ENCODE data around the gene GOLGA8M.
"Not testable (repeated sequence)": the region's sequence is repeated elsewhere in the genome, so short reads cannot be mapped to it uniquely, and the experiment has no call there.

The GOLGA8M gene

DNA sequence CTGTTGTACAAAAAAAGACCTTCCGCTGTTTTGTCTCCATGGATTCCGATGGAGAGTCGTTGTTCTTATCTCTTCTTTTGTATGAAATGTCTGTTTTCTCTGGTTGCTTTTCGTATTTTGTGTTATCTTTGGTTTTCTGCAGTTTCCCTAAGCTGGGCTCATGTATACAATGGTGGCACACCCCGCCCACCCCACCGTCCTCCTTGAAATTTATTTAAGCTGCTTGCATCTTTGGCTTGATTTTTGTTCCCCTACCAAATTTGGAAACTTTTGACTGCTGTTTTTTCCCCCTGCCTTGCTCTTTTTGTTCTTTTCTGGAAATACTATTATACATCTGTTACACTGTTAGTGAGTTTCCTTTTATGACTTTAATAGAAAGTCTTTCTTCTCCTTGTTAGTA lies 47.6 kb downstream of the GOLGA8M start:
- H3K4me2 ChIP-seq (ENCODE audit: low read length); H3K79me2 ChIP-seq (ENCODE audit: control insufficient read depth, insufficient read depth, low read length, poor library complexity); H2BK5ac ChIP-seq (ENCODE audit: low read depth, low read length, poor library complexity); H3K4me3 ChIP-seq (ENCODE audit: low read depth, low read length); H3K27me3 ChIP-seq (ENCODE audit: insufficient read depth, low read length); H2AK5ac ChIP-seq (ENCODE audit: low read length); H4K91ac ChIP-seq (ENCODE audit: low read depth, low read length); H4K8ac ChIP-seq (ENCODE audit: low read depth, low read length); H2BK120ac ChIP-seq (ENCODE audit: insufficient read depth, low read length, poor library complexity); H2BK12ac ChIP-seq (ENCODE audit: low read length); H2AFZ ChIP-seq (ENCODE audit: insufficient read depth, low read length, poor library complexity); H3K79me1 ChIP-seq (ENCODE audit: low read length); H3K36me3 ChIP-seq (ENCODE audit: control insufficient read depth in 1 of 2, insufficient read depth in 2 of 2, low read length in 2 of 2); H3K27ac ChIP-seq (ENCODE audit: low read depth, low read length); H3K14ac ChIP-seq (ENCODE audit: low read length); H3K9me3 ChIP-seq (ENCODE audit: insufficient read depth, low read depth, low read length); H4K12ac ChIP-seq (ENCODE audit: low read depth, low read length); H3K4ac ChIP-seq (ENCODE audit: low read depth, low read length); H3K18ac ChIP-seq (ENCODE audit: low read length); H3K23ac ChIP-seq (ENCODE audit: low read length); H3K4me1 ChIP-seq (ENCODE audit: control insufficient read depth in 1 of 2, insufficient read depth in 2 of 2, low read length in 2 of 2); H3K9ac ChIP-seq (ENCODE audit: low read length); DNase-seq: not testable (repeated sequence)
- no CpG with 5 or more reads among the region's 6 CpGs for WGBS (ENCODE audit: extremely low coverage, insufficient coverage, insufficient read length)

DNA sequence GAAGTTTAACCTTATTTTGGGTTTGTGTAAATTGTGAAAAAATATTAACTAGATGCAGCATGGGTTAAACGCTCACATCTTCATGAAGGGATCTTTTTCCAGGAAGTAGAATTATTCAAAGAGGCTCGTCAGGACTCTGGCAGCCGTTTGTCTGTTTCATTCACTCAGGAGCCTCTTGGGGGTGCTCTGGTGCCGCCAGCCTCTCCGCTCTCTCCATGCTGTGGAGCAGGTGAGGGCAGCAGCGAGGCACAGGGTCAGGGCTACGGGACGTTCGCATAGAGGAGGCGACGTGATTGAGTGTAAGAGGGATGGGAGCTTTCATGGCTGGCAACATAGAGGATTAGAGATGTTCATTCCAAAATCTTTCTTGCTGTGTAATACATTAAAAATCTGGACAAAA lies 48.5 kb downstream of the GOLGA8M start:
- H3K9ac ChIP-seq (ENCODE audit: low read length); H3K23ac ChIP-seq (ENCODE audit: low read length); H3K14ac ChIP-seq (ENCODE audit: low read length); H2BK5ac ChIP-seq (ENCODE audit: low read depth, low read length, poor library complexity); H4K91ac ChIP-seq (ENCODE audit: low read depth, low read length); H3K4me3 ChIP-seq (ENCODE audit: low read depth, low read length); DNase-seq; H2AFZ ChIP-seq (ENCODE audit: insufficient read depth, low read length, poor library complexity); H2AK5ac ChIP-seq (ENCODE audit: low read length); H4K8ac ChIP-seq (ENCODE audit: low read depth, low read length); H3K79me2 ChIP-seq (ENCODE audit: control insufficient read depth, insufficient read depth, low read length, poor library complexity); H2BK120ac ChIP-seq (ENCODE audit: insufficient read depth, low read length, poor library complexity); H3K4me1 ChIP-seq (ENCODE audit: control insufficient read depth in 1 of 2, insufficient read depth in 2 of 2, low read length in 2 of 2); H3K9me3 ChIP-seq (ENCODE audit: insufficient read depth, low read depth, low read length); H3K27me3 ChIP-seq (ENCODE audit: insufficient read depth, low read length); H3K4me2 ChIP-seq (ENCODE audit: low read length); H3K27ac ChIP-seq (ENCODE audit: low read depth, low read length); H3K79me1 ChIP-seq (ENCODE audit: low read length); H3K36me3 ChIP-seq (ENCODE audit: control insufficient read depth in 1 of 2, insufficient read depth in 2 of 2, low read length in 2 of 2); H3K18ac ChIP-seq (ENCODE audit: low read length); H4K12ac ChIP-seq (ENCODE audit: low read depth, low read length); H3K4ac ChIP-seq (ENCODE audit: low read depth, low read length); H2BK12ac ChIP-seq (ENCODE audit: low read length): not testable (repeated sequence)
- no CpG with 5 or more reads among the region's 11 CpGs for WGBS (ENCODE audit: extremely low coverage, insufficient coverage, insufficient read length)

DNA sequence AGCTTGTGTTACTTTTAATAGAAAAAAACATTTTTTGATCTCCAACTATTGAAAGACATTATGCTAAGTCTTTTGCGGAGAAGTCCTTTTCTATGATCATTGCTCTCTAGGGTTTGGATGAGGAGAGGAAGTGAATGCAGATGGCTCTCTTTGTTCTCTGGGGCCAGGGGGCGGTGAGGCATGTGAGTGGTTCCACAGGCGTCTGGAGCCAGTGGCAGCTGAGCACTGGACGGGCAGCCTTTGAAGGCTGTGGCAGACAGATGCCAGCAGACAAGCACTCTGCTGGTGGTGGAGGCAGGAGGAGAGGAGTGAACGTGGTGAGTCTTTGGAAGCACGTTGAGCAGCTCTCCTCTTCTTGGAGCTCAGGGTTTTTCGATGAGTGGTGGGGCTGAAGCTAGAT lies 51.5 kb downstream of the GOLGA8M start:
- H3K27ac ChIP-seq (ENCODE audit: low read depth, low read length); H2BK120ac ChIP-seq (ENCODE audit: insufficient read depth, low read length, poor library complexity); H3K9me3 ChIP-seq (ENCODE audit: insufficient read depth, low read depth, low read length); H4K8ac ChIP-seq (ENCODE audit: low read depth, low read length); H3K23ac ChIP-seq (ENCODE audit: low read length); H4K12ac ChIP-seq (ENCODE audit: low read depth, low read length); H2BK12ac ChIP-seq (ENCODE audit: low read length); H3K4ac ChIP-seq (ENCODE audit: low read depth, low read length); H3K27me3 ChIP-seq (ENCODE audit: insufficient read depth, low read length); H3K79me1 ChIP-seq (ENCODE audit: low read length); H3K14ac ChIP-seq (ENCODE audit: low read length); H3K4me3 ChIP-seq (ENCODE audit: low read depth, low read length); H2BK5ac ChIP-seq (ENCODE audit: low read depth, low read length, poor library complexity); H3K79me2 ChIP-seq (ENCODE audit: control insufficient read depth, insufficient read depth, low read length, poor library complexity); H3K36me3 ChIP-seq (ENCODE audit: control insufficient read depth in 1 of 2, insufficient read depth in 2 of 2, low read length in 2 of 2); H3K4me2 ChIP-seq (ENCODE audit: low read length); H3K9ac ChIP-seq (ENCODE audit: low read length); DNase-seq; H4K91ac ChIP-seq (ENCODE audit: low read depth, low read length); H3K18ac ChIP-seq (ENCODE audit: low read length); H3K4me1 ChIP-seq (ENCODE audit: control insufficient read depth in 1 of 2, insufficient read depth in 2 of 2, low read length in 2 of 2); H2AFZ ChIP-seq (ENCODE audit: insufficient read depth, low read length, poor library complexity); H2AK5ac ChIP-seq (ENCODE audit: low read length): not testable (repeated sequence)
- WGBS (ENCODE audit: extremely low coverage, insufficient coverage, insufficient read length), result no CpG with 5 or more reads among the region's 7 CpGs

DNA sequence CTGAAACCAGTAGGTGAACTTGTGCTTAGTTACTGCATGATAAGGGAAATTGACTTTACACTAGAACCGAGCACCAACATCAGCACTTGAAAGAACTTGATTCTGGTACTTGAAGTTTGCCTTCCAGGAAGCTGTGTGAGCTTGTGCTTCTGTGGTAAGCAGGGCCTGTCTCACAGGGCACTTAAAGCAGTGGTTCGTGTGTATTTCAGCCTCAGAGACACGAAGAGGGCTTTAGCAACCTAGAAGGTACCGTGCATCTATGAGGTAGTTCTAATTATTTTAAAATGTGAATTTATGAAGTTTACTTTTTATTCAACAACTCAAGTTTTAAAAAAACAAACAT lies 56.2 kb downstream of the GOLGA8M start:
- not testable (repeated sequence) for H2BK12ac ChIP-seq (ENCODE audit: low read length); H3K4ac ChIP-seq (ENCODE audit: low read depth, low read length); H3K4me1 ChIP-seq (ENCODE audit: control insufficient read depth in 1 of 2, insufficient read depth in 2 of 2, low read length in 2 of 2); H2BK120ac ChIP-seq (ENCODE audit: insufficient read depth, low read length, poor library complexity); H4K12ac ChIP-seq (ENCODE audit: low read depth, low read length); H3K14ac ChIP-seq (ENCODE audit: low read length); H2AK5ac ChIP-seq (ENCODE audit: low read length); H2AFZ ChIP-seq (ENCODE audit: insufficient read depth, low read length, poor library complexity); H3K9ac ChIP-seq (ENCODE audit: low read length); H3K9me3 ChIP-seq (ENCODE audit: insufficient read depth, low read depth, low read length); H4K8ac ChIP-seq (ENCODE audit: low read depth, low read length); H4K91ac ChIP-seq (ENCODE audit: low read depth, low read length); H3K79me1 ChIP-seq (ENCODE audit: low read length); H3K27ac ChIP-seq (ENCODE audit: low read depth, low read length); H3K4me2 ChIP-seq (ENCODE audit: low read length); H3K23ac ChIP-seq (ENCODE audit: low read length); H3K36me3 ChIP-seq (ENCODE audit: control insufficient read depth in 1 of 2, insufficient read depth in 2 of 2, low read length in 2 of 2); DNase-seq; H2BK5ac ChIP-seq (ENCODE audit: low read depth, low read length, poor library complexity); H3K4me3 ChIP-seq (ENCODE audit: low read depth, low read length); H3K27me3 ChIP-seq (ENCODE audit: insufficient read depth, low read length); H3K18ac ChIP-seq (ENCODE audit: low read length); H3K79me2 ChIP-seq (ENCODE audit: control insufficient read depth, insufficient read depth, low read length, poor library complexity)
- WGBS (ENCODE audit: extremely low coverage, insufficient coverage, insufficient read length), result no CpG with 5 or more reads among the region's 4 CpGs

Data from trophoblast cell (in vitro differentiated cells and primary cell).